HG03039 (cell line): ENCODE results near the gene FOXC2.

Source experiments
- ATAC-seq: cut with Tn5 transposase; IDR thresholded peaks from one replicate; pipeline ENCODE4 v1.9.1; 2021; ENCODE audit warnings: mild to moderate bottlenecking, moderate library complexity; ENCODE audit not compliant: unreplicated experiment

The FOXC2 gene

GRCh38 chr16:86572606-86573005 is 6.0 kb downstream of the FOXC2 start:
- no peak for ATAC-seq

- ATAC-seq, result no peak
Observed at GRCh38 chr16:86573215-86573614, 6.6 kb downstream of the FOXC2 start.

- ATAC-seq, result no peak
Observed at GRCh38 chr16:86573646-86574508, 7.2 kb downstream of the FOXC2 start.

GRCh38 chr16:86574646-86575045 is 8.0 kb downstream of the FOXC2 start:
- no peak for ATAC-seq

- no peak for ATAC-seq
Observed at GRCh38 chr16:86575095-86575685, 8.6 kb downstream of the FOXC2 start.

- ATAC-seq, result no peak
Observed at GRCh38 chr16:86575754-86576557, 9.3 kb downstream of the FOXC2 start.

- no peak for ATAC-seq
Observed at GRCh38 chr16:86576591-86577313, 10.1 kb downstream of the FOXC2 start.

GRCh38 chr16:86577314-86577971 is 10.8 kb downstream of the FOXC2 start:
- no peak for ATAC-seq

- ATAC-seq, result no peak
Observed at GRCh38 chr16:86578061-86578599, 11.5 kb downstream of the FOXC2 start, which contains the start of gene FOXL1. Gene FOXL1 (plus strand): TSS chr16:86578549. CDS start chr16:86578724, 175 bp downstream.

- no peak for ATAC-seq
Observed at GRCh38 chr16:86578611-86579267, 12.1 kb downstream of the FOXC2 start.

GRCh38 chr16:86579268-86580062 is 12.8 kb downstream of the FOXC2 start:
- no peak for ATAC-seq

- ATAC-seq, result no peak
Observed at GRCh38 chr16:86580063-86580790, 13.6 kb downstream of the FOXC2 start.

- ATAC-seq, result no peak
Observed at GRCh38 chr16:86580791-86581170, 14.2 kb downstream of the FOXC2 start.

- no peak for ATAC-seq
Observed at GRCh38 chr16:86581458-86581857, 14.8 kb downstream of the FOXC2 start.

GRCh38 chr16:86584071-86584685 is 17.5 kb downstream of the FOXC2 start:
- ATAC-seq, result no peak

GRCh38 chr16:86584726-86585721 is 18.4 kb downstream of the FOXC2 start:
- no peak for ATAC-seq
